Measurements from ENCODE around the gene SNPH. TPM values are rescaled to one million over a fixed set of nuclear protein-coding genes. Genes with fewer than 3 reads are reported as not detected.

The SNPH gene
- polyA plus RNA-seq, 2 of the 4 experiments (the other 2 are of a cell fraction) = 1.1 to 5.2 TPM

DNA sequence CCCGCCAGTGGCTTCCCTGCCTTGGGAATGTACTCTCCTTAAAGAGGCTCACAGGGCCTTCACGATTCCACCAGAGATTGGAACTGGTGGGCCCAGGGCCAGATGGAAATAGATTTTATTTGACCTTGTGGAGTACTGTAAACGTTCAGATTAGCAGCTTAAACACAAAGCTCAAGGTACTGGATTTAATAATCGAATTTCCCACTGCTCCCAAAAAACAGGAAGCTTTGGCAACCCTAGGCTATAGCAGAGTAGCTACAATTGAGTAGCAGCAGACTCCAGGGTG is 55.5 kb downstream of the SNPH start:
- H3K27ac ChIP-seq = no peak overlapping the region
- no peaks in the 10 kb centered on the region for H3K9me3 ChIP-seq
- ChIA-PET POLR2A (no interaction called here), CTCF (interaction anchor here (0.9 to 3.3 kb wide), 3 partner anchors 9 to 182 kb away, joined by 3 to 16 read pairs (median 13); no protein-coding TSS in a partner anchor)
- peaks cover 10% of the 10 kb centered on the region for H3K4me1 ChIP-seq
- H3K4me2 ChIP-seq = no peak overlapping the region
- 35% methylated on average over 4 of the region's 4 CpGs for WGBS (ENCODE audit: missing lambda C conversion rate)
- no peak for FAIRE-seq
- ATAC-seq = no peak
- TF ChIP-seq RAD21 (conservative IDR thresholded peaks at IDR 0.05 in 1 of 2, IDR thresholded peaks at IDR 0.05 in 1 of 2) (no peak), RARB (CRISPR knock-in tag; IDR thresholded peaks at IDR 0.05) (no peak), BHLHE40 (IDR thresholded peaks at IDR 0.05; ENCODE audit: low read depth, low read length) (no peak), TP53 (CRISPR knock-in tag; IDR thresholded peaks at IDR 0.05) (no peak), NR3C1 (IDR thresholded peaks at IDR 0.05) (no peak), EHF (CRISPR knock-in tag; IDR thresholded peaks at IDR 0.05) (no peak), GATA3 (IDR thresholded peaks at IDR 0.05; ENCODE audit: borderline replicate concordance) (no peak), KDM1A (IDR thresholded peaks at IDR 0.05; ENCODE audit: low read depth) (no peak), JUN (IDR thresholded peaks at IDR 0.05) (no peak), HOXB13 (CRISPR knock-in tag; IDR thresholded peaks at IDR 0.05; ENCODE audit: low read depth) (no peak), CHD2 (IDR thresholded peaks at IDR 0.05; ENCODE audit: low read length, partially characterized antibody) (no peak), ZFP36 (IDR thresholded peaks at IDR 0.05; ENCODE audit: borderline replicate concordance, partially characterized antibody) (no peak), ESRRA (IDR thresholded peaks at IDR 0.05; ENCODE audit: borderline replicate concordance, low read length) (no peak), CBX2 (IDR thresholded peaks at IDR 0.05; ENCODE audit: borderline replicate concordance, low read depth) (no peak), NPAS2 (CRISPR knock-in tag; IDR thresholded peaks at IDR 0.05; ENCODE audit: borderline replicate concordance) (no peak), RNF2 (IDR thresholded peaks at IDR 0.05; ENCODE audit: borderline replicate concordance, low read depth) (no peak)
- TF ChIP-seq, protein P1, sequence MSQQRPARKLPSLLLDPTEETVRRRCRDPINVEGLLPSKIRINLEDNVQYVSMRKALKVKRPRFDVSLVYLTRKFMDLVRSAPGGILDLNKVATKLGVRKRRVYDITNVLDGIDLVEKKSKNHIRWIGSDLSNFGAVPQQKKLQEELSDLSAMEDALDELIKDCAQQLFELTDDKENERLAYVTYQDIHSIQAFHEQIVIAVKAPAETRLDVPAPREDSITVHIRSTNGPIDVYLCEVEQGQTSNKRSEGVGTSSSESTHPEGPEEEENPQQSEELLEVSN (IDR thresholded peaks at IDR 0.05; ENCODE audit: borderline replicate concordance, low read depth) = no peak
- TF ChIP-seq, protein P2, sequence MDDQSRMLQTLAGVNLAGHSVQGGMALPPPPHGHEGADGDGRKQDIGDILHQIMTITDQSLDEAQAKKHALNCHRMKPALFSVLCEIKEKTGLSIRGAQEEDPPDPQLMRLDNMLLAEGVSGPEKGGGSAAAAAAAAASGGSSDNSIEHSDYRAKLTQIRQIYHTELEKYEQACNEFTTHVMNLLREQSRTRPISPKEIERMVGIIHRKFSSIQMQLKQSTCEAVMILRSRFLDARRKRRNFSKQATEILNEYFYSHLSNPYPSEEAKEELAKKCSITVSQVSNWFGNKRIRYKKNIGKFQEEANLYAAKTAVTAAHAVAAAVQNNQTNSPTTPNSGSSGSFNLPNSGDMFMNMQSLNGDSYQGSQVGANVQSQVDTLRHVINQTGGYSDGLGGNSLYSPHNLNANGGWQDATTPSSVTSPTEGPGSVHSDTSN (IDR thresholded peaks at IDR 0.05) = no peak
- TF ChIP-seq, protein P3, sequence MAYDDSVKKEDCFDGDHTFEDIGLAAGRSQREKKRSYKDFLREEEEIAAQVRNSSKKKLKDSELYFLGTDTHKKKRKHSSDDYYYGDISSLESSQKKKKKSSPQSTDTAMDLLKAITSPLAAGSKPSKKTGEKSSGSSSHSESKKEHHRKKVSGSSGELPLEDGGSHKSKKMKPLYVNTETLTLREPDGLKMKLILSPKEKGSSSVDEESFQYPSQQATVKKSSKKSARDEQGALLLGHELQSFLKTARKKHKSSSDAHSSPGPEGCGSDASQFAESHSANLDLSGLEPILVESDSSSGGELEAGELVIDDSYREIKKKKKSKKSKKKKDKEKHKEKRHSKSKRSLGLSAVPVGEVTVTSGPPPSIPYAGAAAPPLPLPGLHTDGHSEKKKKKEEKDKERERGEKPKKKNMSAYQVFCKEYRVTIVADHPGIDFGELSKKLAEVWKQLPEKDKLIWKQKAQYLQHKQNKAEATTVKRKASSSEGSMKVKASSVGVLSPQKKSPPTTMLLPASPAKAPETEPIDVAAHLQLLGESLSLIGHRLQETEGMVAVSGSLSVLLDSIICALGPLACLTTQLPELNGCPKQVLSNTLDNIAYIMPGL (CRISPR knock-in tag; IDR thresholded peaks at IDR 0.05; ENCODE audit: borderline replicate concordance) = no peak
- DNase-seq (ENCODE audit: low read depth in 1 of 2, low spot score in 1 of 2) = no peak
- no peak overlapping the region for H3K4me3 ChIP-seq

DNA sequence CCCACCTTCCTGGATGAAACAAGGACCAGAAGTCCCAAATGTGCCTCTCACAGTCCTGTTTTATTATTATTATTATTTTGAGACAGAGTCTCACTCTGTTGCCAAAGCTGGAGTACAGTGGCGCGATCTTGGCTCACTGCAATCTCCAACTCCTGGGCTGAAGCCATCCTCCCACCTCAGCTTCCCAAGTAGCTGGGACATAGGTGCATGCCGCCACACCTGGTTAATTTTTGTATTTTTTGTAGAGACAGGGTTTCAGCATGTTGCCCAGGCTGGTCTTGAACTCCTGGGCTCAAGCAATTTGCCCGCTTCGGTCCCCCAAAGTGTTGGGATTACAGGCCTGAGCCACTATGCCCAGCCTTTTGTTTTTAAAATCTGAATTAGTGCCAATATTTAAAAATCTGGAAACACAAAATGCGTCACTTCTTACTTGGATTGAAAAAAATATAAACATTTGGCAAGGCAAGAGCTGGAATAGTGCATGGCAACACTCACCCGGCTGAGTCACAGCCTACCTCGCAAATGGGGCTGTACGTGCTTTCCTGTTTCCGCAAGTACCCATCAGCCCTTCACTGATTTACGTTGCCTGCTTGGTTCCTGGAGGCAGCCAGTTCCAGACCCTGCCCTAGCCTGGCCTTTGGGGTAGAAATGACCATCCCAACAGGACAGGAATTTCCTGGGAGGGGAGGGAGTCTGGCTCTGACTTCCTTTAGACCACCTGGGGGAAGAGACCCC is 56.6 kb downstream of the SNPH start:
- no peak for FAIRE-seq
- Histone ChIP-seq H3K9me3 (no peaks in the 10 kb centered on the region), H3K4me1 (peaks cover 21% of the 10 kb centered on the region), H3K27ac (no peak overlapping the region), H3K4me3 (no peak overlapping the region), H3K4me2 (no peak overlapping the region)
- TF ChIP-seq, protein P4, sequence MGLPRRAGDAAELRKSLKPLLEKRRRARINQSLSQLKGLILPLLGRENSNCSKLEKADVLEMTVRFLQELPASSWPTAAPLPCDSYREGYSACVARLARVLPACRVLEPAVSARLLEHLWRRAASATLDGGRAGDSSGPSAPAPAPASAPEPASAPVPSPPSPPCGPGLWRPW (IDR thresholded peaks at IDR 0.05) = no peak
- TF ChIP-seq RARB (CRISPR knock-in tag; IDR thresholded peaks at IDR 0.05) = no peak
- no peak for TF ChIP-seq RNF2 (IDR thresholded peaks at IDR 0.05; ENCODE audit: borderline replicate concordance, low read depth)
- TF ChIP-seq HOXB13 (CRISPR knock-in tag; IDR thresholded peaks at IDR 0.05; ENCODE audit: low read depth) = no peak
- TF ChIP-seq KDM1A (IDR thresholded peaks at IDR 0.05; ENCODE audit: low read depth) = no peak
- TF ChIP-seq CBX2 (IDR thresholded peaks at IDR 0.05; ENCODE audit: borderline replicate concordance, low read depth) = no peak
- no peak for TF ChIP-seq RFX5 (IDR thresholded peaks at IDR 0.05)
- CTCF ChIA-PET = interaction anchor here (0.9 to 3.3 kb wide), 4 partner anchors 10 to 181 kb away, joined by 3 to 16 read pairs (median 8); no protein-coding TSS in a partner anchor
- DNase-seq (ENCODE audit: low read depth in 1 of 2, low spot score in 1 of 2) = no peak
- 79% methylated on average over 11 of the region's 11 CpGs for WGBS (ENCODE audit: missing lambda C conversion rate)
- POLR2A ChIA-PET = no interaction called here
- no peak for ATAC-seq
